Breast epithelium (tissue), 3 donors: ENCODE results near the gene TEX52.

Experiments used
- POLR2A ChIP-seq: fragments of 450-650 bp; IDR thresholded peaks from one replicate; pipeline ENCODE4 v1.6.1; 2016; ENCODE audit warnings: antibody characterized with exemption, mild to moderate bottlenecking, moderate library complexity
- POLR2AphosphoS5 ChIP-seq, 3 donors: sonication (generic); formaldehyde crosslinking; IDR thresholded peaks; one replicate each; pipeline ENCODE4 v1.6.1; 2017; ENCODE audit warnings: antibody characterized with exemption in 3 of 3
- TF ChIP-seq, protein P1 (sequence below), 3 donors: fragments of 450-650 bp; IDR thresholded peaks; one replicate each; pipeline ENCODE4 v1.5.1; 2016 to 2017; ENCODE audit warnings: antibody characterized with exemption in 3 of 3, mild to moderate bottlenecking in 3 of 3, moderate library complexity in 3 of 3

DNA sequence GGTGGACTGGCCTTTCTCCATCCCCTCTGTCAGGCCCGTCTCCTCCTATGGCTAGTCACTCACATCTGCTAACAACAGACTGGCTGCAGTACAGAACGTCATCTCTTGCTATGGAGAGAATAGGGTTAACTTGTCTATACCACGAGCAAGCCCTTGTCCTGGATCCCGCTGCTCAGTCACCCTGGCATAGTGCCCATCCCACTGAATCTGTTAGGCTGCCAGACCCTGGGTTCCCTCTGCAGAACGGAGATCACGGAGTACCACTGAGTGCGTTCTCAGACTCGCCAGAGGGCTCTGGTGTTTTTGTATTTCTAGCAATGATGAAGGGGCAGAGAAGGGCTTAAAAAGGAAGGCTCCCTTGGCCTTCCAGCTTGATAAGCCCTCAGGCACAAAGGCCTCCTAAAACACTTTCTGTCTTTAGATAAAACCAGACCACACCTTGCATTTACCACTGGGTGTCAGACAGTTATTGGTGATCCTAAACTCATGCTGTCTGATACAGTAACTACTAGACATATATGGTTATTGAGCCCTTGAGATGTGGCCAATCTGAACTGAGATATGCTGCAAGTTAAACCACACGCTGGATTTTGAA lies 15.7 kb downstream of the TEX52 start:
- TF ChIP-seq POLR2A (no peak), POLR2AphosphoS5 (IDR thresholded peaks at IDR 0.05) (no peak)
- TF ChIP-seq, protein P1, sequence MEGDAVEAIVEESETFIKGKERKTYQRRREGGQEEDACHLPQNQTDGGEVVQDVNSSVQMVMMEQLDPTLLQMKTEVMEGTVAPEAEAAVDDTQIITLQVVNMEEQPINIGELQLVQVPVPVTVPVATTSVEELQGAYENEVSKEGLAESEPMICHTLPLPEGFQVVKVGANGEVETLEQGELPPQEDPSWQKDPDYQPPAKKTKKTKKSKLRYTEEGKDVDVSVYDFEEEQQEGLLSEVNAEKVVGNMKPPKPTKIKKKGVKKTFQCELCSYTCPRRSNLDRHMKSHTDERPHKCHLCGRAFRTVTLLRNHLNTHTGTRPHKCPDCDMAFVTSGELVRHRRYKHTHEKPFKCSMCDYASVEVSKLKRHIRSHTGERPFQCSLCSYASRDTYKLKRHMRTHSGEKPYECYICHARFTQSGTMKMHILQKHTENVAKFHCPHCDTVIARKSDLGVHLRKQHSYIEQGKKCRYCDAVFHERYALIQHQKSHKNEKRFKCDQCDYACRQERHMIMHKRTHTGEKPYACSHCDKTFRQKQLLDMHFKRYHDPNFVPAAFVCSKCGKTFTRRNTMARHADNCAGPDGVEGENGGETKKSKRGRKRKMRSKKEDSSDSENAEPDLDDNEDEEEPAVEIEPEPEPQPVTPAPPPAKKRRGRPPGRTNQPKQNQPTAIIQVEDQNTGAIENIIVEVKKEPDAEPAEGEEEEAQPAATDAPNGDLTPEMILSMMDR (IDR thresholded peaks at IDR 0.05), result no peak
